NCI-H187 treated with DMSO at 0.1 percent for 48 hours (cell line): Measurements from ENCODE around the gene ASXL1.
"Not testable (repeated sequence)": the region's sequence is repeated elsewhere in the genome, so short reads cannot be mapped to it uniquely, and the experiment has no call there.

Source experiments
- DNase-seq: peaks from one replicate; lab custom pipeline; 2025; lab: John Stamatoyannopoulos, UW

Gene ASXL1

DNA sequence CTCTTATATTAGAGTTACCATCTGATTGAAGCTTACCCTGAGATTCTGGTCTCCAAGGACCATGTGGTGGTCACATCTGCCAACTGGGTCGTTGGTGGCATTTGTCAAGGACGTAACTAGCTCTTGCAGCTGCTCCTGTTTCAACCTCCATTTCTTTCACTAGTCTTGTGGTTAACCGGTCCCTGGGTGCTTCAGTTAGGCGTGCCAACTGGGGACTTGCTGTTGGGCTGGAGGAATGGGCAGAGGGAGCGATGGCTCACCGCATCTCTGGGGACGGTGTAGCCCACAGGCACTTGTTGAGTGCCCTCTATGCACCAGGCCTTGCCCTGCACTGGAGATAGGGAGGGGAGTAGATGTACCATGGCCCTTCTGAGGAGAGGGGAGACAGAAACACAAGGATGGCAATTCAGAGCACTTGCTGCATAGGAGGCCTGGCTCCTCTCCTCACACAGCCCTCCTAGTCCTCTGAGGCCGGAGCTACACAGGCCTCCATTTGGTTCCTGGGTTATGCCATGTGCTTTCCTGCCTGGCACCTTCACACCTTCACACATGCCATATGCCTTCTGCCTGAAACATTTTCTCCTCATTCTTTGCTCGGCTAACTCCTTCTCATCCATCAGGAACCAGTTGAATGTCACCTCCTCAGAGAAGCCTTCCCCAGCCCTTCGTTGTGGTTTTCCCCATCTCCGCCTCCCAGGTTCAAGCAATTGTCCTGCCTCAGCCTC is 20.0 kb upstream of the ASXL1 start:
- DNase-seq, result no peak

DNA sequence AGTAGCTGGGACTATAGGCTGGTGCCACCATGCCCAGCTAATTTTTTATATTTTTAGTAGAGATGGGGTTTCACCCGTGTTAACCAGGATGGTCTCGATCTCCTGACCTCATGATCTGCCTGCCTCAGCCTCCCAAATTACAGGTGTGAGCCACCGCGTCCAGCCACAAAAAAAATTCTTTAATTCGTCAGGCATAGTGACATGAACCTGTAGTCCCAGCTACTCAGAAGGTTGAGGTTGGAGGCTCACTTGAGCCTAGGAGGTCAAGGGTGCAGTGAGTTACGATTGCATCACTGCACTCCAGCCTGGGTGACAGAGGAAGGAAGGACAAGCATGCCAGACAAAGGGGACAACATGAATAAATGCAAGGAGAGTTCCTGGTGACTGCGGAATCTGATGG is 19.5 kb upstream of the ASXL1 start:
- DNase-seq, result no peak

DNA sequence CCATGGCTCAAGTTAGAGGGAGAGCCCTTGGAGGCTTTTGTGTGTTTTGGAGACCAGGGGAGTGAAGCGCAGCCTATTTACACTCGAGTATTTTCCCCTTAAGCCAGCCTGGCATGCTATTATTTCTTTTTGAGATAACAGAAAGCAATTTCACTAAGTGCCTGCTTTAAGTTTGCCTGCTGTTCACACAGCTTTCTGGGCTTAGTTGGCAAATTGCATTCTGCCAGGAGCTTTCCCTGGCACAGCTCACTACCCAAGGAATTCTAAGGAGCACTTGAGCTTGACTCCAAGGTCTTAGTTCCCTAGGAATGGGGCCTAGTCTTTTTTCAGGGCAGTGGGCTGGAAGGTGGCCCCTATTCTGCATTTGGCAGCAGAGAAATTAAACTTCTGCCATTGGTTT is 19.0 kb upstream of the ASXL1 start:
- no peak for DNase-seq

DNA sequence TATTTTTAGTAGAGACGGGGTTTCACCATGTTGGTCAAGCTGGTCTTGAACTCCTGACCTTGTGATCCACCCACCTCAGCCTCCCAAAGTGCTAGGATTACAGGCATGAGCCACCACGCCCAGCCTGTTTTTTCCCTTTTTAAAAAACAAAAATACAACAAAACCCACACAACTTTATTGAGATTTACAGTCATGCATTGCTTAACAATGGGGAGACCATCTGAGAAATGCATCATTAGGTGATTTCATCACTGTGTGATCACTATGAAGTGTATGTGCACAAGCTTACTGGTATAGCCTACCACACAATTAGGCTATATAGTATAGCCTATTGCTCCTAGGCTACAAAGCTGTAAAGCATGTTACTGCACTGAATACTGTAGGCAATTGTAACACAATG is 17.1 kb upstream of the ASXL1 start:
- DNase-seq, result not testable (repeated sequence)

DNA sequence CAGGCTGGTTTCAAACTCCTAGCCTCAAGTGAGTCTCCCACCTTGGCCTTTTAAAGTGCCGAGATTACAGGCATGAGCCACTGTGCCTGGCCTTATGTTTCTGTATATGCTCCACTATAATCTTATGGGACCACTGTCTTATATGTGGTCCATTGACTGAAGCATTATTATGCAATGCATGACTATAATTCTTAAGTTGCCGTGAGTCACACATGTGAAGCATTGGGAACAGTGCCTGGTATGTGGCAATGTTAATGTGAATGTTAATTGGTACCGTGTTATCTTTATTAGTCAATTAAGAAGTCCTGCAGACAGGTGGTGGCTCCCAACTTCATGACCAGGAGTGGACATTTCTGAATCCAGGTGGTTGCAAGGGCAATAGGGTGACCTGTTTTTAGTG is 14.7 kb upstream of the ASXL1 start:
- no peak for DNase-seq

DNA sequence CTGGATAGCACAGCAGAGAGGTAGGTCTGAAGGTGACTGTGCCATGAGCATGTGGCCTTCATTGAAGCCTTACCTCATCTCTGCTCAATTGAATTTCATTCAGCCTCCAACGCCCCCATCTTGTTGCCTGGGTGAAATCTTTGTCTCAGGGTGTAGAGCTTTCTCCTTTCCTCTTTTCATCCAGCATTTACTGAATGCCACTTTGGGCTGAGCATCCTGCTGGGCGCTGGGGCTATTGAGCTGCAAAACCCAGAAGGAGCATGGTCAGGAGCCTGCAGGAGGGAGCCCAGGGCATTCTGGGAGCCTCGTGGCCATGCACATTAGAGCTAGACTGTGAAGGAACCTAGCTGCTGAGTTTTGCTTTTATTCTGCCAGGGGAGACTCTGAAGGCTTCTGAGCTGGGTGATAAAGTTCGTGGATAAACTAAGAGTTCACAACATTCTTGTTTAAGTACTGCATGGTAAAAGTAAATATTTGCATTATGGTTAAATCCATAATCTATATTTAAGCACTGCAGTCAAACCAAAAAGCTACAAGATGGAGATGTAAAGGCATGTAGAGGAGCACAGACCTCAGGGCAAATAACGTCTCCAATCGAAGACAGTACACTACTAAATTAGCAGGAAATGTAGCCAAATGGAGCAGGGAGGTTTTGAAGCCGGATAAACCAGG is 13.2 kb upstream of the ASXL1 start:
- no peak for DNase-seq

DNA sequence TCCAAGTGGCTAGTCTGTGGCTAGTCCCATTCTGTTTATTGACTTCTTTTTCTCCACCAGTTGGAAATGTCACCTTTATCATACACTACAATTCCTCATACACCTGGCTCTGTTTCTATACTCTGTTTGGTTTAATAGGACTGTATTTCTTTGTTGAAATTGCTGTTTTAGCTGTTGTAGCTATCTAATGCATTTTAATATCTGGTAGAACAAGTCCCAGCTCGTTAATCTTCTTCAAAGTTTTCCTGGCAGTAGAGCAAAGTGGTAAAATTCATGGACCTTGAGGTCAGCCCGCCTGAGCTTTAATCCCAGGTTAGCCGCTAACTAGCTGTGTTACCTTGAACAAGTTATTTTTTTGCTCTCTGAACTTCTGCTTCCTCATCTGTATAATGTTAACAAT is 9.9 kb upstream of the ASXL1 start:
- no peak for DNase-seq

DNA sequence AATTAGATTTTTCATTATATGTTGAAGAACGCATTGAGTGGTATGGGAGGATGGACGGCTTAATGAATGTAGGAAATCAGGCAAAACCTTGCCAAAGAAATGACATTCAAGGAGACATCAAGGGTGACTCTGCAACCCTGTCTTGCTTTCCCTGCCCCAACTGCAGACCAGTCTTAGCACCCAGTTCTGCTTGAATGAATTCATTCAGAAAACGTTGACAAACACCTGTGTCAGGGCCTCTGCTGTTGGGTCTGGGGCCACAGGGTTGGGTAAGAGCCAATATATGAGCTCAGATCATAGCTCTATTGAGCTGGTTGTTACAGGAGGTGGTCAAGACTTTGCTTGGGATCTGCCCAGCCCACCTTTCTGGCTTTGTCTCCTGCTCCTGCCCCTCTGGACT is 7.7 kb upstream of the ASXL1 start:
- no peak for DNase-seq

DNA sequence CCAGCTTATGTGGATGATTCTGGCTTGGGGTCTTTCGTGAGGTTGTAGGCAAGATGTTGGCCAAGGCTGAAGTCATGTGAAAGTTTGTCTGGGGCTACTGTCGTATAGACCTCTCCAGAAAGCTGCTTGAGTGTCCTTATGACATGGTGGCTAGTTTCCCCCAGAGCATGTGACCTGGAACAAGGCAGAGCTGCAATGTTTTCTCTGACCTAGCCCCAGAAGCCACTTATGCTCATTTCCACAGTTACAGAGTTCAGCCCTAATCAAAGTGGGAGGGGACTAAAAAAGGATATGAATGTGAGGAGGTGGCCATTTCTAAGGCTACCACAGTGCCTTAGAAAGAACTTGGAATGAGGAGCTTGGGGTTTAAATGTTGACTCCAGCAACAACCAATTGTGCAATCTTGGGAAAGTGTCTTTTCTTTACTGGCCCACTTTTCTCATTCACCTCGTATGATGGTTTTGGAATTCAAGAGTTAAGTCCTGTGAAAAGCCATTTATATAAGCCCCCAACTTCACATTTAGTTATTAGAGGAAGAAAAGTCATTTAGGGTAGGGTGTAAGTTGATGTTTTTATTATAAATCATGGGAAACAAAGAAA is 5.9 kb upstream of the ASXL1 start:
- DNase-seq, result no peak

DNA sequence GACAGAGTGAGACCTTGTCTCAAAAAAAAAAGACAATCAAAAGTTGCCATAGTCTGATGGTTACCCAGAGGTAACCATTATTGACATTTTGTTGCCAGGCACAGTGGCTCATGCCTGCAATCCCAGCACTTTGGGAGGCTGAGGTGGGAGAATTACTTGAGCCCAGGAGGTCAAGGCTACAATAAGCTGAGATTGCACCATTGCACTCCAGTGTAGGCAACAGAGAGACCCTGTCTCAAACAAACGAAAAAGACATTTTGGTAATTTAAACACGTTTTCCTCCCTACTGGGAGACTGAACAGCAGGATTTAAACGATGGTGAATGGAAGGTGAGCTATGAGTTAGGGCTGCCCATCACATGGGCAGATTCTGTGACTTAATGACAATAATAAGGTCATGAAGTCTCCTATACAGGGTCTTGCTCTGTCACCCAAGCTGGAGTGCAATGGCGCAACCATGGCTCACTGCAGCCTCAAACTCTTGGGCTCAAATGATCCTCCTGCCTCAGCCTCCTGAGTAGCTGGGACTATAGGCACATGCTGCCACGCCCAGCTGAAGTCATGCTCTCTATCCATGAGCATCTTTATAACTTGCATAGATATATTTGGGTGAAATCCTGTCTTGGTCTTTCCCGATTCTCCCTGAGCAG is 4.2 kb upstream of the ASXL1 start:
- DNase-seq, result no peak

DNA sequence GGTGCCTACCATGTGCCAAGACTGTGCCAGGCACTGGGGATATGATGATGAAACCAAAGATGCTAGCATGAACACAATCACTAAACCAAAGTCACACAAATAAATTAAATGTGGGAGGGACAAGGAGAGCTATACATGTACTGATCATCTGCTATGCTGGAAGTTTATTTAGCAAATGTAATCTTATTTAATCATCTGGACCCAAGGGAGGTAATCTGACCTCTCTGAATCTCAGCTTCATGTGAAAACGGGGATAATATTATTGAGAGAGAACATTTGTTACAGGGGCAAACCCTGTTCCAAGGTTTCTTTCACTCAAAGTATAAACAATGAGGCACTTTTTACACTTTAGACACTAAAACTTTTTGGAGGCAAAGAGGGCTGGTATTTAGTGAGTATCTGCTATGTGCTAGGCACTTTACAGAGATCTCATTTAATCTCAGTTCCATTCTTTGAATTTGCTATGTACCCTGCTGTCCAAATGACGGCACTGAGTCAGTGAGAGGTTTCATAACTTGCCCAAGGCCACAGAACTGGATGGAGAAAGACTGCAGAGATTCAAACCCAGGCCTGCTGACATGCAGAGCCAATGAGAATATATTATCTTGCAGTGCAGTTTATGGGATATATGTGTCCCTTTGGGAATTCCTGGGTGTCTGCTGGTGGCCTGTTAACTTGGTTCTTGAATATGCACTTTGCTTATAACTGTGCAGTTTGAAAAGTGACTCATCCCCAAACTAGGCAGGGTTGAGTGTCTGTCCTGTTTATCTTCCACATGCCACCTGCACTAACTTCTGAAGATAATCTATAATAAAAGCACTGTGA is 3.3 kb upstream of the ASXL1 start:
- DNase-seq, result no peak

DNA sequence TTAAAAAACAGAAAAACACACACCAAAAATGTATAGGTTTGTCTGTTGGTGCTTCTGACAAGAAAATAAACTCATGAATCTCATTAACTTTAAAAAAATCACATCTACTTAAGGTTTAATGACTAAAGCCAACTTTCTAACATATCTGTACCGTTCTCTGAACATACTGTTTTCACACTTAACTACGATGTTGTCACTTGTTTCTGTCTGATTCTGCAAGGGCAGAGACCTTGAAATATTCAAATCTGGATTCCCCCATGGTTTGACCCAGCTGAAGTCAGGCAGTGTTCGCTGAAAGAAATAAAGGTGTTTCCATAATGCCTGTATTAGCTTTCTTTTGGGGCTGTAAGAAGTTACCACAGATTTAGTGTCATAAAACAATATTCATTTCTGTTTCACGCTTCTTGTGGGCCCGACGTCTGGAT is 2.7 kb upstream of the ASXL1 start:
- DNase-seq, result no peak

DNA sequence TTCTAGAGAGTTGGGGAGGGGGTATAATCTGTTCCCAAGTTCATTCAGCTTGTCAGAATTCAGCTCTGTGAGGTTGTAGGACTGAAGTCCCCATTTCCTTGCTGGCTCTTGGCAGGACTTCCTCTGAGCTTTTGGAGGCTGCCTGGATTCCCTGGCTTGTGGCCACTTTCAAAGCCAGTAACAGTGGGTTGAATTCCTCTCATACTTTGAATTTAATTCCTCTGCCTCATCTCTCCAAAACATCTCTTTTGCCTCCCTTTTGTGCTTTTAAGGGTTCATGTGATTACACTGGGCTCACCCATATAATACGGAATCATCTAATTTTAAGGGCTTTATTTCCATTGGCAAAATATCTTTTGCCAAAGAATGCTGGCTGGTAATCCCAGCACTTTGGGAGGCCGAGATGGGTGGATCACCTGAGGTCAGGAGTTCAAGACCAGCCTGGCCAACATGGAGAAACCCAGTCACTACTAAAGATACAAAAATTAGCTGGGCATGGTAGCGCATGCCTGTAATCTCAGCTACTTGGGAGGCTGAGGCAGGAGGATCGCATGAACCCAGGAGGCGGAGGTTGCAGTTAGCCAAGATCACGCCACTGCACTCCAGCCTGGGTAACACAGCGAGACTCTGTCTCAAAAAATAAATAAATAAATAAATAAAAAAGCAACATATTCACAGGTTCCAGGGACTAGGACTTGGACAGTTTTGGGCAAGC is 2.1 kb upstream of the ASXL1 start:
- not testable (repeated sequence) for DNase-seq

DNA sequence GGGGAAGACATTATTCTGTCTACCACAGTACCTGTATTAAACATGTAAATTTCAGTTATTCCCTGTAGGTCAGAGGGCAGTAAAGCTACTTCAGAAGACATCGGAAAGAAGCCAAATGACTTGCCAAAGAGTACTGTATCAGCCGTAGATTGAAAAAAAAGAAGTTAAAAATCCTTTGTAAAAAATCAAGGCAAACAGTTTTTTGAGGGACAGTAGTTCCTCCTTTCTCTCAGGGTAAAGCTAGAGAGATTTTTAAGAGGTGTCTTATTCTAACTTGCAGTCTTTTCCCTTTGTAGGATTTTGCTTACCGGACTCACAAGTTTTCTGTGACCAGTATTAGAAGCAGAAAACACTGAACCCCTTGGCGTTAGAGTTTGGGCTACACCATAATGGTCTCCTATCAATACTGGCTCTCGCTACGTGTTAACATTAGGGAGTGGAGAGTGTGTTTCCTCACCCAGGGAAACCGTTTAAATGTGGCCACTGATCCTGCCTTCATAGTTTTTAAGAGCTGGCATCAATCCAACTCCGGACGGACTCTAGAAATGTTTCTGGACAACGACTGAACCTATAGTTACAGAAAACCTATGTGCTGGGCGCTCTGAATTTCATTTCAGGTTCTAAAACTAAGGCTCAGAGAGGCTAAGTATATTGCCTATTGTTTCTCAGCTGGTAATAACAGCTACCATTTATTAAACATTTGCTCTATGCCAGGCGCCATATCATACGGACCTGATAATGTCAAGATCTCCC is 1.3 kb upstream of the ASXL1 start:
- no peak for DNase-seq

DNA sequence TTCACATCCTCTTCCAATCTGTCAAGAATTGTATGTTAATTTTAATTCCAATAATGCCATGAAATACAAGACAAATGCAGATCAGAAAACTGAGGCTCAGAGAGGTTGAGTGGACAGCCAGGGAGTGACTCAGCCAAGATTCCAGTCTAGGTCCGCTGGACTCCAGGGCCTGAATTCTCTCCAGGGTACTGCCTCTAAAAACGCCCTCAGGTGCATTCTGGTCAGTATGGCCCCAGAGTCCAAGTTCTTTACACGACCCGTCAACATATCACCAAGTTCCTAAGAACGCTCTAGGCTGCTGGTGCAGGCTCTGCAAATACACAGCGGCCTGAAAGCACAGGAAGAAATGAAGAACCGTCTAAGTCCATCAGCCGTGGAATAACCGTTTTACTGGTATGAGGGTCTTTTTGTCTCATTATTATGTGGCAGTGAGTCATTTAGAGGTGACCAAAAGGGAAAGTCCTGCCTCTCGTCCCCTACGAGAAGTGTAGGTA is 709 bp upstream of the ASXL1 start:
- no peak for DNase-seq

DNA sequence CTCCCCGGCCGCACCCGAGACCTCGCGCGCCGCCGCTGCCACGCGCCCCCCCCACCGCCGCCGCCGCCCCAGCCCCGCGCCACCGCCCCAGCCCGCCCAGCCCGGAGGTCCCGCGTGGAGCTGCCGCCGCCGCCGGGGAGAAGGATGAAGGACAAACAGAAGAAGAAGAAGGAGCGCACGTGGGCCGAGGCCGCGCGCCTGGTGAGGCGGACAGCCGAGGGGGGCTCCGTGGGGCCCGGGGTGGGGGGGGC is 426 bp downstream of the ASXL1 start:
- no peak for DNase-seq

DNA sequence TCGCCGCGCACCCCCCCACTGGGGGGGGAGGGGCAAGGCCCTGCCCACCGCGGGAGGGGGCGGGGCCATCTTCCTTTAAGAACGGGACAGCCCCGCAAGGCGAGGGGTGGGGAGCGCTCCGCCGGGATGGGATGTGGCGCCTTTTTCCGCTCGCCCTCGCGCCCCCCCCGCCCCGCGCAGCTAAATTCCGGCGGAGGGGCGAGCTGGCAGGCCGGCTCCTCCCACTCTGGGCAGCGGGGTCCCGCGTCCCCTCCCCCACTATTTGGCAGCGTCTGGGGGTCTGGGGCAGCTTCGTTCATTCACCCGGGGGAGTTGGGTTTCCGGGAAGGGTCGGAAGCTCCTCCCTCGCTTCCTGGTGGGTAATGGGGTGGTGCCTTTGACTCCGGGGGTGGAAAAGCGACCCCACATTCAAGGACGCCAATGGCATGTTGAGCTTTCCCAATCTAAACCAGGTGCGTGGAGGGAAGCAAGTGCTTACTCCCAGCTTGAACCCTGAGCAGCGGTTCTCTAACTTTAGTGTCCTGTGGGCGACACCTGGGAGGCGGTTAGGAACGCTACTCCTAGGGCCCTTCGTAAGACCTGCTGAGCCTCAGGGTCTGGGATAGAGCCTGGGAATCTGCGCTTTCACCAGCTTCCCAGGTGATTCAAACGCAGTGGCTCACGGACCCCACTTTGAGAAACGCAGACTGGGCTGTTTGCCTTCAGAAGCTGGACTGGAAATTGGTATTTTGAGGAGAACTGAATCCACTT is 927 bp downstream of the ASXL1 start:
- no peak for DNase-seq

DNA sequence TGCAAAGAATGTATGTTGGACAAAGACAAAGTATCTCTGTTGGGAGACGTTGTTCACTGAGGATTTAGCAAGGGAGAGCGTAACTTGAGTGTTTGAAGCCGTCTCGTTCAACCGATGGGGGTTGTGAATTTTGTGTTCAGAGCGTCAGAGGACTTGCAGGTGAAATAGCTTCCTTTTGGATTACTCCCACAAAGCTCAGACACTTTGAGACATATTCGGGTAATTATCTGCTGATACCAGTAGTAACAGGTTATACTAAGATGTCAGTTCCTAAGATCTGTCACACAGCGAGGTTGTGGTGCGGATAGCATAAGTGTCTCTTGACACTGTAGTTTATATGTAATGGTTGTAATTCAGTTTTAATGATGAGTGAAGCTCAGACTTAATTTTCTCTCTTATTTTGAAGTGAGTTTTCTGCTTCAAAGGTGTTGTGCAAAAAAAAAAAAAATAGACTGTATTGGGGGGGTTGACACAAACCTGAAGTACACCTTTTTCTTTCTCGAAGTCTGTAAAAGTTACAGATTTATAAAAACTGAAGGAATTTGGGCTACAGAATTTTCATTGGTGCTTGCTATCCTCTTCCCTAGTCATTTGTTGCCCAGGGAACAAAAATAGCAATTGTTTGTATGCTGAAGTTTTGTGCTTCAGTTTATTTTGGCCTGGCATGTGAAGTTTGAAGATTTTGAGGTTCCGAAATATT is 1.7 kb downstream of the ASXL1 start:
- DNase-seq, result no peak

DNA sequence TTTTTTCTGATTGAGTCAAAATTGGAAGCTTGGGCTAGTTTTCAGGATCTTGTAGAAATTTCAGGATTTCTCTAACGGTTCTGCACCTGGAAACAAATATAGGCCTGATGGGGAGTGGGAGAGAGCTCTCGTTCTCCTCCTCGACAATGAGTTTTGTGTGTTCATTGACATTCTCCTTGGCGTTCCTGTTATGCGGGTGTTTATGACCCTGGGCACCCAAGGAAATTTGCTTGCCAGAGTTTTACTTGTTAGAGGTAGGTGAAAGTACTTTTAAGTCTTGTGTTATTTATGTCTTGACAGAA is 2.2 kb downstream of the ASXL1 start:
- DNase-seq, result no peak

DNA sequence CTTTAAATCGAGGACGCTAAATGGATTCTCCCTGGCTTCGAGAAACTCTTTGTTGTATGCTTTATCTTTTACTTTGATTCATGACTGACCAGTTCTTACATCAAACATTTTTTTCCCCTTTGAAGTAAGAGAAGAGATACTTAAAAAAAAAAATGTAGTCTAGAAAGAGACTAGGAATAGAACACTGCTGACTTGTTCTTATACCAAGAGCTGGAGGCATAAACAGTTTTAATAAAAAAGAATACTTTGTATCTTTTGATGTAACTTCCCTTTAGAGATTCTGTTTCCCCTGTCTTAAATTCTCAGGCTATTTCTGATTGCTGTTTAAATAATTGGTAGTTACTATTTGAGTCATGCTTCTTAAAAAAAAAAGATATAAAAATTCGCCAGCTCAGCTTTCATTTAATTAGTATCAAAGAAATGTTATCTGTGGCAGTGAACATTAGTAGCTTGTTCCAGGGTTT is 4.8 kb downstream of the ASXL1 start:
- no peak for DNase-seq
